Fibroblast of skin of abdomen (primary cell): Measurements from ENCODE around the gene POLE3.
"Not testable (repeated sequence)": the region's sequence is repeated elsewhere in the genome, so short reads cannot be mapped to it uniquely, and the experiment has no call there.

Source experiments
- DNase-seq: peaks from one replicate; pipeline ENCODE4 v3.0.0-alpha.2; 2013

POLE3 gene

GRCh38 chr9:113403646-113404045 is 6.8 kb downstream of the POLE3 start:
- no peak for DNase-seq

GRCh38 chr9:113401027-113401792 is 9.3 kb downstream of the POLE3 start, which contains the start of gene ALAD:
TSS of gene ALAD (minus strand) at chr9:113401284. CDS start at chr9:113393559, 7,725 bp downstream.
- DNase-seq: peak; percentile 98

DNA sequence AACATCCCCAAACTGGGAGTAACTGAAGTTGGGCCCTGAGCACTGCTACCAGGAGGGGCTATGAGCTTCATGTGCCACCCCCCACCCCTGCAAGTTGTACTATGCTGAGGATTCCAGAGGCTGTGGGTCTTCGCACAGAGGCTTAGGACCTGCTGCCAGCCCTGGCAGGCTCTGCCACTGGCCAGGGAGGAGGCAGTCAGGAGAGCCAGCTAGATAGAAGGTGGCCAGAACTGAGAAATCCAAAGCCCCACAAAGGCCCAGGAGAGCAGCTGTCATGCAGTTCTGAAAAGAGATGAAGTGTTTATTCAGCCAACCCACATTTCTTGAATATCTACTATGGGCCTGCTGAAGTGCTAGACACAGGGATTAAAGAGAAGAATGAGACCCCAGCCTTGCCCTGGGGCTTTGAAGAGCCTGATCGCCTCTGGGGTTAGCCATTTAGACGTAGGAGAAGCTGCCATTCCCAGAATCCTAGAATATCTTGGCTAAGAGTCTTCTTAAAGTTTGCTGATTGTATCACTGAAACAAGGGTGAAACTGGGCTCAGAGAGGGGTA is 10.8 kb downstream of the POLE3 start:
- no peak for DNase-seq

- DNase-seq: no peak
Measured at GRCh38 chr9:113398796-113399195, 11.7 kb downstream of the POLE3 start.

DNA sequence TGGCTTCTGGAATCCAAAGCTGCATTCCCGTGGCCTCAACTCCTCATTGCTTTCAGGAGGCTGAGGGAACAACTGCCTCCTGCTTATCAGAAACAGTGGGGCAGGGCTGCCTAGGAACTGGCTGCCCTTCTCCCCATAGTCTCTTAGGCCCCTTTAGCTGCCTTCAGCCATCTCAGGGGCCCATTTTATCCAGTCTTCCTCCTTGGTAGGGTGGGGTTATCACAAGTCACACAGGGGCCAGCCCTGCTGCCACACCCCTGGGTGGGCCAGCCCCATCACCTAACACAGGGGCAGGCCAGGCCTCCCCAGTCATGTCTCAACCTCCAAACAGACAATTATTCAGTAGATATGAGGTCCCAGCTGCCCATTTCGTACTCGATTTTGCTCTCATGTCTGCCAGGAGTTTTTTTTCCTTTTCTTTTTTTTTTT is 13.3 kb downstream of the POLE3 start:
- DNase-seq: no peak

GRCh38 chr9:113395000-113395861 is 15.2 kb downstream of the POLE3 start:
- DNase-seq: no peak

DNA sequence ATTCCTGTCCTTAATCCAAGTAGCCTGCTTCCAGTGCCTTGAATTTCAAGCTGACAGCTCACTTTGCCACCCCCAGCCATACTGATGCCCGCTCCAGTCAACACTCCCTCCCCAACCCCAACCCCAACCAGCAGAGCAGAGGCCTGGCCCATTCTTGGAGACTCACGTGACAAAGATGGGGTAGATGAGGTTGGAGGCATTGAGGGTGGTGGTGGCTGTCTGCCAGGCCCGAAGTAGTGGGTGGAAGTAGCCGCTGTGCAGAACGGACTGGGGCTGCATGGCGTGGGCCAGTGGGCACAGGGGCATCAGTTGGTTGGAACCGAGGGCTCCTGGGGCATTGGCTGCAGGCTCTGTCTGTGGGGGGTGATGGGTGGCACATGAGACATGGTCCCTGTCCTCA is 17.2 kb downstream of the POLE3 start:
- DNase-seq: no peak

DNA sequence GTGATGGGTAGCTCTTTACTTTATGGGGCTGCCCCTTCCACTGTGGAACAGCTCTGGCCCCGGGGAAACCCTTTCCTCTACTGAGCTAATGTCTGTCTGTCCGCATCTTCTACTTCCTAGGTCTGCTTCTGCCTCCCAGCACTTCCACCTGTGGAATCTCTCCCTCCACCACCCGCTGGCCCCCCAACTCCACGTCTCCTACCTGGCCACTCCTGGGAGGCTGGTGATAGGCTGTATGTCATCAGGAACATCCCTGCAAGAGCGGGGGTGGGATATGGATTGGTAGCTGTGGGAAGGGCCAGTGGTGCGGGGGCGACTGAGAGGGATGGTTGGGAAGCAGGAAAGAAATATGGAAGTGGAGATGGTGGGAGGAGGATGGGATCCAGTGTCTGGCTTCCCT is 18.6 kb downstream of the POLE3 start:
- no peak for DNase-seq

GRCh38 chr9:113390192-113390960 is 20.1 kb downstream of the POLE3 start:
- DNase-seq: no peak

GRCh38 chr9:113389451-113389850 is 21.0 kb downstream of the POLE3 start:
- no peak for DNase-seq

- no peak for DNase-seq
Measured at GRCh38 chr9:113388833-113389232, 21.6 kb downstream of the POLE3 start.

- no peak for DNase-seq
Measured at GRCh38 chr9:113387560-113388230, 22.8 kb downstream of the POLE3 start.

- DNase-seq: no peak
Measured at GRCh38 chr9:113386571-113387393, 23.7 kb downstream of the POLE3 start.

DNA sequence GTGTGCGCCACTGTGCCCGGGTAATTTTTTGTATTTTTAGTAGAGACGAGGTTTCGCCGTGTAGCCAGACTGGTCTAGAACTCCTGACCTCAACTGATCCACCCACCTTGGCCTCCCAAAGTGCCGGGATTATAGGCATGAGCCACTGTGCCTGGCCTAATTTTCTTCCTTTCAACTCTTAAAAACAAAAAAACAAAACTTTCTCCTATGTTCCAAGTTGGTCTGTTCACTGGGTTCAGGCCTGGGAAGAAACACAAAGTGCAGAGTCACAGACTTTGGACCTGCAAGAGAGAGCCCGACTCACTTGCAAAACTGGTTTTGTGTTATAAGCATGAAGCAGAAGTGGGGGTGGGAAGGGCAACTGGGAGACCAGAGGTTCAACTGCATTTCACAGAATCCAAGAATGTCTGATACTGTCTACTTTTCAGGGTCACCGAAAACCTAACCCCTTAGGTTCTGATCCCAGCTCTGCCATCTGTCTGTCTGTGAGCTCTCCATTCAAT is 28.5 kb downstream of the POLE3 start:
- DNase-seq: no peak

- not testable (repeated sequence) for DNase-seq
Measured at GRCh38 chr9:113381441-113381840, 29.0 kb downstream of the POLE3 start.

- no peak for DNase-seq
Measured at GRCh38 chr9:113380869-113381378, 29.6 kb downstream of the POLE3 start.

DNA sequence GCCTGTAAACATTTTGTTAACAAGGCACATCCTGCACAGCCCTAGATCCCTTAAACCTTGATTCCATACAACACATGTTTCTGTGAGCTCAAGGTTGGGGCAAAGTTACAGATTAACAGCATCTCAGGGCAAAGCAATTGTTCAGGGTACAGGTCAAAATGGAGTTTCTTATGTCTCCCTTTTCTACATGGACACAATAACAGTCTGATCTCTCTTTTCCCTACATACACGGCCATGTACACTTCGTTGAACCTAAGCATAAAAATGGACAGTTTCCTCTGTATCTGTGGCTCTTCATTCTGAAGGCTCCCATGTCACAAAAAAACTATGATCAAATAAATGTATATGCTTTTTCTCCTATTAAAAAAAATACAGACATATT is 30.7 kb downstream of the POLE3 start:
- not testable (repeated sequence) for DNase-seq

DNA sequence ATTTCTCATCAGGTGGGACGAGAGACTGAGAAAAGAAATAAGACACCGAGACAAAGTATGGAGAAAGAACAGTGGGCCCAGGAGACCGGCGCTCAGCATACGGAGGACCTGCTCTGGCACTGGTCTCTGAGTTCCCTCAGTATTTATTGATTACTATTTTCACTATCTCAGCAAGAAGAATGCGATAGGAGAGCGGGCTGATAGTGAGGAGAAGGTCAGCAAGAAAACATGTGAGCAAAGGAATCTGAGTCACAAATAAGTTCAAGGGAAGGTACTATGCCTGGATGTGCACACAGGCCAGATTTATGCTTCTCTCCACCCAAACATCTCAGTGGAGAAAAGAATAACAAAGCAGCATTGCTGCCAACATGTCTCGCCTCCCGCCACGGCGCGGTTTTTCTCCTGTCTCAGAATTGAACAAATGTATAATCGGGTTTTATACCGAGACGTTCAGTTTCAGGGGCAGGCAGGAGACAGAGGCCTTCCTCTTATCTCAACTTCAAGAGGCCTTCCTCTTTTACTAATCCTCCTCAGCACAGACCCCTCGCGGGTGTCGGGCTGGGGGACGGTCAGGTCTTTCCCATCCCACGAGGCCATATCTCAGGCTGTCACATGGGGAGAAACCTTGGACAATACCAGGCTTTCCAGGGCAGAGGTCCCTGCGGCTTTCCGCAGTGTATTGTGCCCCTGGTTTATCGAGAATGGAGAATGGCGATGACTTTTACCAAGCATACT is 31.2 kb downstream of the POLE3 start:
- not testable (repeated sequence) for DNase-seq

- DNase-seq: peak; percentile 71
Measured at GRCh38 chr9:113376634-113377567, 33.6 kb downstream of the POLE3 start, which contains the start of gene HDHD3. TSS of gene HDHD3 (minus strand) at chr9:113376986. CDS start at chr9:113374354, 2,632 bp downstream.
